Mesendoderm (in vitro differentiated cells): ENCODE results near the gene CNTN4.
A peak's percentile ranks its signal among the peaks of the same experiment; 100 is the strongest.

Source experiments
- DNase-seq: peaks from one replicate; pipeline ENCODE4 v3.0.0; 2013
- H2AK5ac ChIP-seq: 2 replicates; pipeline ENCODE4 v1.6.1; 2013; ENCODE audit warnings: low read length, inconsistent platforms
- H2BK120ac ChIP-seq: 2 replicates; pipeline ENCODE4 v1.6.1; 2013; ENCODE audit warnings: low read depth, mild to moderate bottlenecking, low read length, moderate library complexity, mixed read lengths
- H2BK15ac ChIP-seq: replicated peaks from 2 replicates; pipeline ENCODE4 v1.6.1; 2013; ENCODE audit warnings: low read depth, mild to moderate bottlenecking, moderate library complexity
- H2BK5ac ChIP-seq: 2 replicates; pipeline ENCODE4 v1.6.1; 2013; ENCODE audit warnings: low read length, inconsistent platforms
- H3K18ac ChIP-seq: 2 replicates; pipeline ENCODE4 v1.6.1; 2013; ENCODE audit warnings: mild to moderate bottlenecking, low read length, mixed read lengths
- H3K23ac ChIP-seq: one replicate; pipeline ENCODE4 v1.6.1; 2013; ENCODE audit warnings: low read length
- H3K27ac ChIP-seq: 2 replicates; pipeline ENCODE4 v1.5.1; 2013; ENCODE audit warnings: low read depth, mild to moderate bottlenecking, inconsistent platforms, low read length, moderate library complexity
- H3K27me3 ChIP-seq: 2 replicates; pipeline ENCODE4 v1.6.1; 2013; ENCODE audit warnings: low read length, control low read depth, mild to moderate bottlenecking, inconsistent platforms; ENCODE audit not compliant: insufficient read depth, poor library complexity
- H3K36me3 ChIP-seq: 2 replicates; pipeline ENCODE4 v1.6.1; 2013; ENCODE audit warnings: low read length, inconsistent platforms; ENCODE audit not compliant: control insufficient read depth, insufficient read depth
- H3K4ac ChIP-seq: one replicate; pipeline ENCODE4 v1.6.1; 2013; ENCODE audit warnings: low read depth, mild to moderate bottlenecking, low read length, moderate library complexity
- H3K4me1 ChIP-seq: 2 replicates; pipeline ENCODE4 v1.6.1; 2013; ENCODE audit warnings: low read depth, low read length, inconsistent platforms; ENCODE audit not compliant: control insufficient read depth
- H3K4me2 ChIP-seq: 2 replicates; pipeline ENCODE4 v1.6.1; 2013; ENCODE audit warnings: low read length
- H3K4me3 ChIP-seq: 2 replicates; pipeline ENCODE4 v1.5.1; 2013; ENCODE audit warnings: mild to moderate bottlenecking, low read length
- H3K56ac ChIP-seq: one replicate; pipeline ENCODE4 v1.6.1; 2013; ENCODE audit warnings: low read length
- H3K79me1 ChIP-seq: 2 replicates; pipeline ENCODE4 v1.6.1; 2013; ENCODE audit warnings: low read length, inconsistent platforms
- H3K79me2 ChIP-seq: 2 replicates; pipeline ENCODE4 v1.6.1; 2013; ENCODE audit warnings: mild to moderate bottlenecking, low read length; ENCODE audit not compliant: control insufficient read depth, insufficient read depth
- H3K9ac ChIP-seq: 2 replicates; pipeline ENCODE4 v1.6.1; 2013; ENCODE audit warnings: low read length, inconsistent platforms
- H4K5ac ChIP-seq: one replicate; pipeline ENCODE4 v1.6.1; 2013; ENCODE audit warnings: low read length
- H4K8ac ChIP-seq: one replicate; pipeline ENCODE4 v1.6.1; 2013; ENCODE audit warnings: low read depth, mild to moderate bottlenecking, control low read depth, low read length, moderate library complexity
- WGBS: extraction: QIAGEN DNeasy Blood & Tissue Kit; methylation state at CpG from one replicate; pipeline ENCODE4 v1.1.7; 2013; ENCODE audit warnings: low lambda C conversion rate, missing lambda C conversion rate; ENCODE audit not compliant: insufficient coverage; ENCODE audit errors: extremely low coverage; 5-methylcytosine and 5-hydroxymethylcytosine counted together

CNTN4 gene

DNA sequence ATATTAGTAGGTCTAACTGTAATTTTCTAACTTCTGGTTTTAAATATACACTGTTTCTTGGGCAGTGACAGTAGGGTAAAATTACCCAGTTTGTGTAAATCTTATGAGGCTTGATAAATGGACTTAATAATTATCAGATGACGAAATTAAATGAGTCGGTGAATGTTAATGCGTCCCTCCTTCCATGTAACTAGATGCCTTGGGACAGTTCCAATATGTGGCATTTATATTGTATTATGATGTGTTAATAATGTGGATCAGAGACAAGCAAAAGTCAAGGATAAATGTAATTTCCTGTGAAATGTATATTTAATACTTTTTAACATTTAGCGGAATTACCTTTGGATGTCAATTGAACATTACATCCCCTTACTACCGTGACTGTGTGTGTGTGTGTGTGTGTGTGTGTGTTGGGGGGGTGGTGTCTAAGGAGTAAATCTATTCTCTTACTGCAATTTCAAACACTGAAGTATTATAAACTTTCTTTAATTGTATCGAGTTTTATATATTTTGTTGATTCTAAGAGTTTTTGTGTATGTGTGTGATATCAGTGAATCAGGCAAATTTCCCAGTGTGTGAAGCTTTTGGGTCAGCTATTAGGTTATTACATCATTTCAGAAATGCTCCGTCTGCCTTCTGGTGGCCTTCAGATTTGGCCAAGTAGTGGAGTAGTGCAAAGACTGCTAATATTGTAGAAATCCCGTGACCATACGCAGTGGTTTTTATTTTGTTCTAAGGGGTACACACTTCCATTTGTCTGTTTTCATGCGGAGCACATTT, 50.1 kb downstream of the CNTN4 start:
- Histone ChIP-seq H3K36me3 (no peaks in the 10 kb centered on the region), H2BK120ac (no peak overlapping the region), H3K4ac (no peak overlapping the region), H3K56ac (no peak overlapping the region), H3K4me3 (no peak overlapping the region), H3K79me1 (no peaks in the 10 kb centered on the region), H3K4me1 (no peaks in the 10 kb centered on the region), H3K4me2 (no peak overlapping the region), H3K18ac (no peak overlapping the region), H2AK5ac (no peak overlapping the region), H2BK15ac (no peak overlapping the region), H3K27ac (no peak overlapping the region), H2BK5ac (no peak overlapping the region), H3K27me3 (no peaks in the 10 kb centered on the region), H3K79me2 (no peaks in the 10 kb centered on the region), H4K8ac (no peak overlapping the region), H3K9ac (no peak overlapping the region), H4K5ac (no peak overlapping the region), H3K23ac (no peak overlapping the region)
- DNase-seq, result no peak
- WGBS, result no CpG with 5 or more reads among the region's 10 CpGs

DNA sequence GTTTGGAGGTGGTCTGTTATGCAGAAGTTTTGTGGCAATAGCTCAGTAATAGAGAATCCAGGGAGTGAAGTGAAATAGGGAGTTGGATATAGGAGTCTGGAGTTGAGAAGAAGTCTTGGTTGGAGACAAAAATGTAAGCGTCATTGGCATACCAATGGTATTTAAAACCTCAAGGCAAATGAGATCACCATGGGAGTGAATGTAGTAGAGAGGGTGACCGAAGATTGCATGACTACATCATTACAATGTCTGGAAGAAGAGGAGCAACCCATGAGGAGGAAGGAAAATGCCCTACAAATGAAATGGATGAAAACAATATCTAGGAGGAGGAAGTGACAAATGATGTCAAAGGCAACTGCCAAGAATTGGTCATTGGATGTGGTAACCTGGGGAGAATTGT, 54.4 kb downstream of the CNTN4 start:
- no peaks in the 10 kb centered on the region for H3K4me1 ChIP-seq
- no peaks in the 10 kb centered on the region for H3K27me3 ChIP-seq
- no peak overlapping the region for H4K8ac ChIP-seq
- no CpG with 5 or more reads among the region's 2 CpGs for WGBS
- H3K27ac ChIP-seq, result no peak overlapping the region
- no peak overlapping the region for H3K4me2 ChIP-seq
- no peak for DNase-seq
- no peaks in the 10 kb centered on the region for H3K79me2 ChIP-seq
- no peak overlapping the region for H3K23ac ChIP-seq
- H3K36me3 ChIP-seq, result no peaks in the 10 kb centered on the region
- H3K56ac ChIP-seq, result no peak overlapping the region
- no peak overlapping the region for H2BK15ac ChIP-seq
- H3K4ac ChIP-seq, result no peak overlapping the region
- no peak overlapping the region for H3K18ac ChIP-seq
- H2AK5ac ChIP-seq, result no peak overlapping the region
- H3K79me1 ChIP-seq, result no peaks in the 10 kb centered on the region
- H3K9ac ChIP-seq, result no peak overlapping the region
- H3K4me3 ChIP-seq, result no peak overlapping the region
- H2BK5ac ChIP-seq, result no peak overlapping the region
- no peak overlapping the region for H4K5ac ChIP-seq
- no peak overlapping the region for H2BK120ac ChIP-seq

DNA sequence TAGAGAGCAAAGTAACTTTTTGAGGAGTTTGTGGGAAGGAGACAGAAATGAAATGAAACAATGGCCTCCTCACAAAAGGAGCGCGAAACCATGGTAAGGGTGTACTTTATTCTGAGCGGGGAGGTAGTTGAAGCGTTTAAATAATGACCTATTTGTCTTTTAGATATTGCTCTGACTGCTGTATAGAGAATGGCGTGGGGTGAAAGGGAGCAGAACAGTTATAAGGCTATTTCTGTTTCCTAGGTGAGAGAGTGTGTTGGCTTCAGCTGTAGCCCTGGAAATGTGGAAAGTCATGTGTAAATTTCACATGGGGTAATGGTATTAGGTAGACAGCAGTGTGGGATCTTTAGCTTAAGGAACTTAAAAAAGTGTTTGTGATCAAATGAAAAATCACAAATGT, 54.9 kb downstream of the CNTN4 start:
- Histone ChIP-seq H3K23ac (no peak overlapping the region), H3K4me3 (no peak overlapping the region), H3K4me2 (no peak overlapping the region), H3K27me3 (no peaks in the 10 kb centered on the region), H3K79me1 (no peaks in the 10 kb centered on the region), H3K4ac (no peak overlapping the region), H2BK5ac (no peak overlapping the region), H3K4me1 (no peaks in the 10 kb centered on the region), H3K79me2 (no peaks in the 10 kb centered on the region), H3K9ac (no peak overlapping the region), H2AK5ac (no peak overlapping the region), H3K27ac (no peak overlapping the region), H3K56ac (no peak overlapping the region), H4K8ac (no peak overlapping the region), H3K18ac (no peak overlapping the region), H3K36me3 (no peaks in the 10 kb centered on the region), H2BK15ac (no peak overlapping the region), H2BK120ac (no peak overlapping the region), H4K5ac (no peak overlapping the region)
- no CpG with 5 or more reads among the region's 5 CpGs for WGBS
- DNase-seq, result no peak

DNA sequence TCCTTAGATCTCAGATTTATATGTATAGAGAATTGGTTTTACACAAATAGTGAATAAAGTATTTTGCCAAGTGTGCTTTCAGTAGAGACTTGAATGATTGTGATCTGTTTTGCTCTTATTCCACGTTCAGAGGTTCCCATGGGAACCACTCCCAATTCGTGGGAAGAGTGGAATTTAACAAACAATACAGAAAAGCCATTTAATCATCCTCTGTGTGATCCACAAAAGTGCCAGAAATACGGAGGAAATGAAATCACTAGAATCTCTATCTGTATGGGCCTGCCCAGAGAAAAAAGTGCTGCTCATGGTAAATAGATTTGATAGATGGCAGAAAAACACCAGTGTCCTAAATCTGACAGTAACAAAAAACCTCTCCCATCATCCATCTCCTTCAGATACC, 56.0 kb downstream of the CNTN4 start:
- no peak overlapping the region for H3K56ac ChIP-seq
- H4K5ac ChIP-seq, result no peak overlapping the region
- no peak overlapping the region for H3K9ac ChIP-seq
- H2BK120ac ChIP-seq, result no peak overlapping the region
- H3K4me1 ChIP-seq, result no peaks in the 10 kb centered on the region
- DNase-seq, result no peak
- no peak overlapping the region for H4K8ac ChIP-seq
- no peak overlapping the region for H2BK15ac ChIP-seq
- WGBS, result no CpG with 5 or more reads among the region's 3 CpGs
- no peaks in the 10 kb centered on the region for H3K36me3 ChIP-seq
- no peak overlapping the region for H3K4me3 ChIP-seq
- no peaks in the 10 kb centered on the region for H3K79me1 ChIP-seq
- H3K4me2 ChIP-seq, result no peak overlapping the region
- H3K79me2 ChIP-seq, result no peaks in the 10 kb centered on the region
- H2BK5ac ChIP-seq, result no peak overlapping the region
- no peaks in the 10 kb centered on the region for H3K27me3 ChIP-seq
- no peak overlapping the region for H3K27ac ChIP-seq
- H3K23ac ChIP-seq, result no peak overlapping the region
- H3K18ac ChIP-seq, result no peak overlapping the region
- H2AK5ac ChIP-seq, result no peak overlapping the region
- no peak overlapping the region for H3K4ac ChIP-seq

DNA sequence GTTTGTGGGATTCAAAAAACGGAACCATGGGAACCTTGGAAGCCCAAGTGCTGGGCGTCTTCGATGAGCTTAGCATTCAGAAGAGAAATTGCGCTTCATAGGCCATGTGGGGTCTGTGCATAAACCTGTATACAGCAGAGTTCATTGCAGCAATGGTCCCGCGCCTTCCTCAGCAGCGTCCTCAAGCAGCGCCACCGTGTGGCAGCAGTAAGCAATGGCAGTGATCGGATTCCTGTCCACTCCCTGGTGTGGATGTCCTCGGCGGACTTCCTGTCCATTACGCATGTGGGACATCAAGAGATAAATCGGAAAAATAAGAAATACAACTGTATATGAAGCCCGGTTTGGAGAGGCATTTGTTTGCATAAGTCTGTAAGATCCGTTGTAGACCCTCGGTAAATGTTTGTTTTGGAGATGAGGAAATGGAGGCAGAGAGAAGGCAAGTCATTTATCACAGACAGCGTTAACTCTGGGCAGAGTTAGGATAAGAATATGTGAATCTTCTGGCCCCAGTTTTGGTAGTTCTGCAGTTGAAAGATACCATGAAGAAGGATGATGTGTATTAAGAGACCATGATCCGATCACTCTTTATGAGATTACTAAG, 57.7 kb downstream of the CNTN4 start:
- Histone ChIP-seq H3K79me2 (no peaks in the 10 kb centered on the region), H3K9ac (no peak overlapping the region), H3K27ac (no peak overlapping the region), H3K79me1 (no peaks in the 10 kb centered on the region), H3K23ac (no peak overlapping the region), H3K4me3 (no peak overlapping the region), H2AK5ac (no peak overlapping the region), H4K8ac (no peak overlapping the region), H3K56ac (no peak overlapping the region), H3K27me3 (no peaks in the 10 kb centered on the region), H4K5ac (no peak overlapping the region), H2BK5ac (no peak overlapping the region), H2BK15ac (no peak overlapping the region), H2BK120ac (no peak overlapping the region), H3K18ac (no peak overlapping the region), H3K4me1 (no peaks in the 10 kb centered on the region), H3K4me2 (no peak overlapping the region), H3K36me3 (no peaks in the 10 kb centered on the region), H3K4ac (no peak overlapping the region)
- DNase-seq, result peak; percentile 65
- WGBS, result no CpG with 5 or more reads among the region's 19 CpGs

DNA sequence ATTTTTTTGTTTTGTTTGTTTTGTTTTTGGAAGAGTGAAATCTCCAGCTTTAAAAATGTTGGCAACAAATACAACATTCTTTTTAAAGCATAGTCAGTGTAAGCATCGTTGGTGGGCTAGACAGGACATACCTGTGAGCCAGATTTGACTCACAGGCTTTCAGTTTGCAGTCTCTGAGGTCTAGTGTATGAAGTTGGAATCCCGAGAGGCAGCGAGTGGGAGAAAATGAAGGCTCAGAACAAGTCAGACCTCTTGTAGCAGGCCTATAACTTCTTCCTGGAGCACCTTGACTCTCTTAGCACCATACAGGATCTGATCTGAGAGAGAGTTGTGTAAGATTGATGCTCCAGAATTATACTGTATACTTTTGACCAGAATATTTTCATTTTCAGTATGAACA, 60.2 kb downstream of the CNTN4 start:
- H3K9ac ChIP-seq, result no peak overlapping the region
- no peak overlapping the region for H3K56ac ChIP-seq
- WGBS, result no CpG with 5 or more reads among the region's 3 CpGs
- no peaks in the 10 kb centered on the region for H3K79me1 ChIP-seq
- no peak overlapping the region for H3K18ac ChIP-seq
- no peaks in the 10 kb centered on the region for H3K79me2 ChIP-seq
- no peak overlapping the region for H2BK120ac ChIP-seq
- no peaks in the 10 kb centered on the region for H3K27me3 ChIP-seq
- H2BK5ac ChIP-seq, result no peak overlapping the region
- H2AK5ac ChIP-seq, result no peak overlapping the region
- H3K4me2 ChIP-seq, result no peak overlapping the region
- H3K23ac ChIP-seq, result no peak overlapping the region
- H4K8ac ChIP-seq, result no peak overlapping the region
- H3K27ac ChIP-seq, result no peak overlapping the region
- no peak overlapping the region for H4K5ac ChIP-seq
- no peaks in the 10 kb centered on the region for H3K36me3 ChIP-seq
- no peak overlapping the region for H3K4me3 ChIP-seq
- no peak for DNase-seq
- no peaks in the 10 kb centered on the region for H3K4me1 ChIP-seq
- no peak overlapping the region for H3K4ac ChIP-seq
- no peak overlapping the region for H2BK15ac ChIP-seq
